NCI-H345 treated with DMSO at 0.1 percent for 48 hours (cell line): ENCODE measurements around the gene CDYL2.
"Not testable (repeated sequence)": the region's sequence is repeated elsewhere in the genome, so short reads cannot be mapped to it uniquely, and the experiment has no call there.

ENCODE experiments used
- DNase-seq: peaks from one replicate; lab custom pipeline; 2025; ENCODE audit not compliant: unreplicated experiment; lab: John Stamatoyannopoulos, UW

The CDYL2 gene

GRCh38 chr16:80674884-80675283 lies 129.5 kb downstream of the CDYL2 start:
- DNase-seq, result no peak

GRCh38 chr16:80672379-80672778 lies 132.0 kb downstream of the CDYL2 start:
- no peak for DNase-seq

GRCh38 chr16:80671281-80671849 lies 133.0 kb downstream of the CDYL2 start:
- no peak for DNase-seq

- DNase-seq, result no peak
Measured at GRCh38 chr16:80670170-80670865, 134.1 kb downstream of the CDYL2 start.

- DNase-seq, result no peak
Measured at GRCh38 chr16:80669673-80670072, 134.7 kb downstream of the CDYL2 start.

GRCh38 chr16:80667925-80668324 lies 136.5 kb downstream of the CDYL2 start:
- no peak for DNase-seq

GRCh38 chr16:80667251-80667560 lies 137.2 kb downstream of the CDYL2 start:
- no peak for DNase-seq

GRCh38 chr16:80666378-80667250 lies 137.8 kb downstream of the CDYL2 start:
- DNase-seq, result no peak

GRCh38 chr16:80665356-80665755 lies 139.0 kb downstream of the CDYL2 start:
- no peak for DNase-seq

- DNase-seq, result no peak
Measured at GRCh38 chr16:80664786-80665185, 139.6 kb downstream of the CDYL2 start.

- DNase-seq, result no peak
Measured at GRCh38 chr16:80664226-80664625, 140.2 kb downstream of the CDYL2 start.

- no peak for DNase-seq
Measured at GRCh38 chr16:80663078-80663477, 141.3 kb downstream of the CDYL2 start.

GRCh38 chr16:80659865-80660264 lies 144.5 kb downstream of the CDYL2 start:
- DNase-seq, result no peak

GRCh38 chr16:80656711-80657150 lies 147.7 kb downstream of the CDYL2 start:
- no peak for DNase-seq

- no peak for DNase-seq
Measured at GRCh38 chr16:80656161-80656560, 148.2 kb downstream of the CDYL2 start.

GRCh38 chr16:80655751-80656150 lies 148.6 kb downstream of the CDYL2 start:
- no peak for DNase-seq

- DNase-seq, result no peak
Measured at GRCh38 chr16:80654094-80654862, 150.1 kb downstream of the CDYL2 start.

- no peak for DNase-seq
Measured at GRCh38 chr16:80652441-80652840, 152.0 kb downstream of the CDYL2 start.

GRCh38 chr16:80650281-80650680 lies 154.1 kb downstream of the CDYL2 start:
- DNase-seq, result not testable (repeated sequence)

GRCh38 chr16:80640316-80640715 lies 164.1 kb downstream of the CDYL2 start:
- DNase-seq, result no peak

GRCh38 chr16:80639636-80640035 lies 164.8 kb downstream of the CDYL2 start:
- DNase-seq, result no peak
